HG02840 (cell line): Measurements from ENCODE around the gene SFR1.
"Not testable (repeated sequence)": the region's sequence is repeated elsewhere in the genome, so short reads cannot be mapped to it uniquely, and the experiment has no call there.

Experiments used
- ATAC-seq: cut with Tn5 transposase; IDR thresholded peaks from one replicate; pipeline ENCODE4 v1.9.1; 2021; ENCODE audit warnings: mild to moderate bottlenecking, moderate library complexity, moderate number of reproducible peaks; ENCODE audit not compliant: unreplicated experiment, low FRiP score

Gene SFR1

DNA sequence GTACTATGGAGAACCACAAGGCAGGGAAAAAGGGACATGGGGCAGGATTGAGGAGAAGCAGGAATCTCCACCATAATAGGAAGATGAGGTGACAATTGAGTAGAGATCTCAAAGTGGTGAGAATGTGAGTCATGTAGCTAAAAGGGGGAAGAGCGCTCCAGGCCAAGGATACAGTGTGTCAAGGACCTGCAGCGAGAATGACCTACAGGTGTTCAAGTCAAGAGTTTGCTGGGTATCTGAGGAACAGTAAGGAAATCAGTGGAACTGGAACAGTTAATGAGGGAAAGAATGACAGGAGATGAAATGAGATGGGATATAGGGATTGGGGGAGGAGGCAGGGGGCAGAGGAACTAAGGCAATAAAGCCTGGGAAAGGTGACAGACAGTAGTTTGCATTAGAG, 33.6 kb downstream of the SFR1 start:
- ATAC-seq: no peak

DNA sequence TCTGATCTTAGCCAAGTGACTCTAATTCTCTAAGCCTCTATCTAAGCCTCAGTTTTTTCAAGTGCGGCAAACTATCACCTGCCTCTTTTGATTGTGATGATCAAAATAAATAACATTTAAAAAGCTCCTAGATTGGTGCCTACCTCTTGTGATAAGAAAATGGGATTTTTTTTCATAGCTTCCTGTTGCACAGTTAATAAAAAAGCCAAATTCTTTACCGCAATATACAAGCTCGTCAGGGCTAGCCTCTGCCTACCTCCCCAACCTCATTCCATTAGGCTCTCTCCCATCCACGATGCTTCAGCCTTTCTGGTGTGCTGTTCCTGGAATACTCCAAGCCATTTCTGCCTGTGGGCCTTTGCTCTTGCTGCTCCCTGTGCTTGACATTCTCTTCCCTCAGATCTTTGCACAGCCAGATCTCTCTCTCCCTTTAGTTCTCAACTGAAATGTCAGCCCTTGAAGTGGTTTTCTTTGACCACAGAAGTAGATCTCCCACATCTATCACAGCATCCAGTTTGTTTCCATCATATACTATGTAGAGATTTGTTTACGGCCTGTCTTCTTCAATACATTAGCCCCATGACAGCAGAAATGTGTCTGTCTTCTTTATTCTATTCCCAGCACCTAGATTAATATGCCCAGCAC, 48.8 kb downstream of the SFR1 start:
- no peak for ATAC-seq

DNA sequence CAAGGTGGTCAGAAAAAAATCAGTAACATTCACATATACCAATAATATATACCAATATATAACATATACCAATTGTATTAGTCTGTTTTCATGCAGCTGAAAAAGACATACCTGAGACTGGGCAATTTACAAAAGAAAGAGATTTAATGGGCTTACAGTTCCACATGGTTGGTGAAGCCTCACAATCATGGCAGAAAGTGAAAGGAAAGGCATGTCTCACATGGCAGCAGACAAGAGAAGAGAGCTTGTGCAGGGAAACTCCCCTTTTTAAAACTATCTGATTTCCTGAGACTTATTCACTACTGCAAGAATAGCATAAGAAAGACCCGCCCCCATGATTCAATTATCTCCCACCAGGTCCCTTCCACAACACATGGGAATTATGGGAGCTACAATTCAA, 52.2 kb downstream of the SFR1 start:
- not testable (repeated sequence) for ATAC-seq
